ENCODE results near the gene MYBPH. TPM values are rescaled to one million over a fixed set of nuclear protein-coding genes. Genes with fewer than 3 reads are reported as not detected.

The MYBPH gene
- total RNA-seq, 1 experiment from 2014 or later: not detected

DNA sequence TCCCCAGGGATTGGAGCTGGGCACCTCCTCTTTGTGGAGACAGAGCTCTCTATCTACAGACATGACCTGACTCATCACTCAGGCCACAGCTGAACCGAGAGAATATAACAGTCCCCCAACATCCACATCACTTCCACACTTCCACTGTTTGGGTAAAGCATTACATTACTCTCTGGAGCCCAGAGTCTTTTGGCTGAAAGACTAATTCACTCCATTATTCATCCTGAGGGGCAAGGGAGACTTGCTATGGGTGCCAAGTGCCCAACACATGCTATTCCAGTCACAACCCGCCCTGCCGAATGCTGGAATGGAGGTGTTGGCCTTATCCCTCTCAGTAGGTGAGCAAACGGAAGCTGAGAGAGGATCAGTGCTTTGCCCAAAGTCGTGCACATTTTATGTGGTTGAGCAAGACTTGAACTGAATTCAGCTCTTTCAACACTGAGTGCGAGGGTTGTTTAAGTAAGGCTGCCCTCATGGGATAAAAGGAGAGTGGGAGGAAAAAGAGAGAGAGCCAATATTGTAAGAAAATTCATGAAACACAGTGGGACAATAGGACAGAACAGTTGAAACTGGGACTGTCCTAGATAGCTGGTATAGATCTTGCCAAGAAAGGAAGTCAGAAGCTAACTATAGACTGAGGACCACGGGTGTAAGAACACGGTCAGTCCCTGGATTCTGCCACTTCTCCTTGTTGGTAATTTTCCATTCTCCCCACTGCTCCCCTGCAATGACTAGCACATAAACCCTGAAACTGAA is 24.4 kb upstream of the MYBPH start:
- H2BK12ac ChIP-seq (ENCODE audit: insufficient read length, low read depth, low read length): no peak overlapping the region
- H2BK120ac ChIP-seq (ENCODE audit: low read depth, low read length, poor library complexity, severe bottlenecking): no peak overlapping the region
- no peak overlapping the region for H2AFZ ChIP-seq (ENCODE audit: low read length)
- no peak overlapping the region for H4K8ac ChIP-seq (replicated peaks; ENCODE audit: insufficient read length, low read depth, low read length)
- no peak overlapping the region for H3K4me2 ChIP-seq (ENCODE audit: insufficient read depth, insufficient read length, low read length)
- no peak overlapping the region for H2BK20ac ChIP-seq (ENCODE audit: low read depth, low read length, poor library complexity, severe bottlenecking)
- H3K56ac ChIP-seq (ENCODE audit: insufficient read length, low read depth, low read length): no peak overlapping the region
- no peaks in the 10 kb centered on the region for H3K23me2 ChIP-seq (ENCODE audit: insufficient read length, low read depth, low read length, poor library complexity, severe bottlenecking)
- H4K20me1 ChIP-seq (ENCODE audit: control insufficient read depth, insufficient read depth, insufficient read length): no peaks in the 10 kb centered on the region
- Mint-ChIP-seq H3K27me3 (ENCODE audit: low read depth) (peaks cover 24% of the 10 kb centered on the region), H3K36me3 (ENCODE audit: insufficient read depth in 1 of 3, low read depth in 3 of 3) (no peaks in the 10 kb centered on the region), H3K9me3 (peaks cover 2 to 3% of the 10 kb centered on the region in 2 experiments; a peak in 3 of 5 replicates), H3K4me1 (peaks cover 2 to 7% of the 10 kb centered on the region in 2 experiments; a peak in 2 of 4 replicates), H3K27ac (peak overlapping the region in 1 of 3 experiments; percentile 63; a peak in 1 of 7 replicates), H3K4me3 (no peak overlapping the region)
- H3K18ac ChIP-seq (ENCODE audit: insufficient read length, low read depth, low read length): no peak overlapping the region
- H4K5ac ChIP-seq (ENCODE audit: insufficient read length, low read depth, low read length): no peak overlapping the region
- peaks cover 2% of the 10 kb centered on the region; the same call in 1 of the 2 replicates for H3K27me3 ChIP-seq (ENCODE audit: insufficient read depth, low read length)
- no peaks in the 10 kb centered on the region for H3K79me1 ChIP-seq (ENCODE audit: insufficient read depth, low read depth, low read length, poor library complexity, severe bottlenecking)
- no peak overlapping the region for H3K4ac ChIP-seq (ENCODE audit: low read depth, low read length)
- H3K79me2 ChIP-seq (ENCODE audit: insufficient read depth, low read length): no peaks in the 10 kb centered on the region
- no peak overlapping the region for H3K23ac ChIP-seq (ENCODE audit: insufficient read length, low read depth, low read length)
- no peaks in the 10 kb centered on the region for H3K9me3 ChIP-seq (ENCODE audit: control insufficient read depth, low read depth, low read length)
- no peak overlapping the region for H2BK5ac ChIP-seq (ENCODE audit: insufficient read length, low read length)
- WGBS (ENCODE audit: extremely low coverage, insufficient read length, low lambda C conversion rate): no CpG with 5 or more reads among the region's 8 CpGs
- no peak overlapping the region for H3K14ac ChIP-seq (ENCODE audit: insufficient read depth, low read length)
- no peaks in the 10 kb centered on the region for H3K4me1 ChIP-seq (ENCODE audit: insufficient read depth, low read length)
- no peak overlapping the region for H2AK5ac ChIP-seq (ENCODE audit: insufficient read length, low read length)
- no peak for DNase-seq
- H3T11ph ChIP-seq (ENCODE audit: low read length): no peak overlapping the region
- H3K9ac ChIP-seq (ENCODE audit: extremely low read depth, insufficient read length, low read length): no peak overlapping the region
- H4K91ac ChIP-seq (ENCODE audit: insufficient read length, low read depth, low read length): no peak overlapping the region
- no peak overlapping the region for H3K27ac ChIP-seq (ENCODE audit: insufficient read length, low read depth, low read length)
- H2BK15ac ChIP-seq (ENCODE audit: low read depth, low read length): no peak overlapping the region
- TF ChIP-seq, protein P1, sequence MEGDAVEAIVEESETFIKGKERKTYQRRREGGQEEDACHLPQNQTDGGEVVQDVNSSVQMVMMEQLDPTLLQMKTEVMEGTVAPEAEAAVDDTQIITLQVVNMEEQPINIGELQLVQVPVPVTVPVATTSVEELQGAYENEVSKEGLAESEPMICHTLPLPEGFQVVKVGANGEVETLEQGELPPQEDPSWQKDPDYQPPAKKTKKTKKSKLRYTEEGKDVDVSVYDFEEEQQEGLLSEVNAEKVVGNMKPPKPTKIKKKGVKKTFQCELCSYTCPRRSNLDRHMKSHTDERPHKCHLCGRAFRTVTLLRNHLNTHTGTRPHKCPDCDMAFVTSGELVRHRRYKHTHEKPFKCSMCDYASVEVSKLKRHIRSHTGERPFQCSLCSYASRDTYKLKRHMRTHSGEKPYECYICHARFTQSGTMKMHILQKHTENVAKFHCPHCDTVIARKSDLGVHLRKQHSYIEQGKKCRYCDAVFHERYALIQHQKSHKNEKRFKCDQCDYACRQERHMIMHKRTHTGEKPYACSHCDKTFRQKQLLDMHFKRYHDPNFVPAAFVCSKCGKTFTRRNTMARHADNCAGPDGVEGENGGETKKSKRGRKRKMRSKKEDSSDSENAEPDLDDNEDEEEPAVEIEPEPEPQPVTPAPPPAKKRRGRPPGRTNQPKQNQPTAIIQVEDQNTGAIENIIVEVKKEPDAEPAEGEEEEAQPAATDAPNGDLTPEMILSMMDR (conservative IDR thresholded peaks at IDR 0.05): no peak

Measured in H9 (cell line).